Lung (tissue), 12 donors: Measurements from ENCODE around the gene ENOX2. TPM values are rescaled to one million over a fixed set of nuclear protein-coding genes. Genes with fewer than 3 reads are reported as not detected.

Source experiments
- ATAC-seq: fragments of 200-7000 bp; cut with Tn5 transposase; one replicate; pipeline ENCODE4 v1.9.1; 2020; ENCODE audit warnings: moderate number of reproducible peaks; ENCODE audit not compliant: insufficient read depth, low FRiP score
- DNase-seq, 3 donors: peaks; one replicate each; pipeline ENCODE4 v3.0.0-alpha.2; 2013 to 2017
- H3K27ac ChIP-seq, 2 donors: one replicate each; pipeline ENCODE4 v1.5.1; 2013; ENCODE audit warnings: mild to moderate bottlenecking in 2 of 2, moderate library complexity in 2 of 2, control low read depth in 1 of 2, inconsistent platforms in 1 of 2, low read depth in 1 of 2, low read length in 1 of 2
- H3K27me3 ChIP-seq, 3 donors: one replicate each; pipeline ENCODE4 v1.5.1; 2013; ENCODE audit warnings: low read length in 2 of 3; ENCODE audit not compliant: control insufficient read depth in 3 of 3, insufficient read depth in 3 of 3
- H3K36me3 ChIP-seq, 4 donors: one replicate each; pipeline ENCODE4 v1.5.1; 2013; ENCODE audit warnings: low read length in 4 of 4, mild to moderate bottlenecking in 1 of 4, moderate library complexity in 1 of 4; ENCODE audit not compliant: control insufficient read depth in 4 of 4, insufficient read depth in 4 of 4
- H3K4me1 ChIP-seq, 5 donors: one replicate each; pipeline ENCODE4 v1.5.1; 2013; ENCODE audit warnings: low read length in 5 of 5, mild to moderate bottlenecking in 2 of 5, moderate library complexity in 1 of 5; ENCODE audit not compliant: control insufficient read depth in 5 of 5, insufficient read depth in 5 of 5
- H3K4me3 ChIP-seq: one replicate; pipeline ENCODE4 v1.5.1; 2013; ENCODE audit warnings: mild to moderate bottlenecking, control low read depth, moderate library complexity
- H3K9ac ChIP-seq, 2 donors: one replicate each; pipeline ENCODE4 v1.5.1; 2013; ENCODE audit warnings: low read length in 2 of 2, control low read depth in 1 of 2; ENCODE audit not compliant: insufficient read depth in 1 of 2
- H3K9me3 ChIP-seq, 4 donors: one replicate each; pipeline ENCODE4 v1.5.1; 2013; ENCODE audit warnings: low read length in 3 of 4, mild to moderate bottlenecking in 1 of 4, moderate library complexity in 1 of 4; ENCODE audit not compliant: control insufficient read depth in 4 of 4, insufficient read depth in 3 of 4
- CTCF ChIP-seq: IDR thresholded peaks from 2 replicates; pipeline ENCODE4 v1.5.1; 2012; ENCODE audit warnings: mild to moderate bottlenecking; ENCODE audit errors: control extremely low read depth, extremely low read depth
- WGBS, 2 donors: extraction: QIAGEN DNeasy Blood & Tissue Kit; methylation state at CpG; one replicate each; pipeline ENCODE4 v1.1.7; 2013; 5-methylcytosine and 5-hydroxymethylcytosine counted together
- polyA plus RNA-seq, 2 donors: library from polyadenylated mRNA; stranded (reverse); fragments of 200-250 nt; gene quantifications; one replicate each; pipeline ENCODE4 v1.2.1, GENCODE V29; 2013
- total RNA-seq, 2 donors: library from RNA; depleted of rRNA in 1 of 2; stranded (reverse); fragments of >200 nt in 1 of 2; gene quantifications; one replicate each; pipeline ENCODE4 v1.2.1, GENCODE V29; 2014 to 2021
- donor health status: control.
- donor health status: control.
- donor health status: Bipolar disorder and iron deficiency.
- donor health status: healthy.
- donor health status: DM: yes; HTN: yes; CAD: no.

ENOX2 gene
- total and polyA plus RNA-seq, 4 donors: 3.4 to 15.8 (median 10.8) TPM

DNA sequence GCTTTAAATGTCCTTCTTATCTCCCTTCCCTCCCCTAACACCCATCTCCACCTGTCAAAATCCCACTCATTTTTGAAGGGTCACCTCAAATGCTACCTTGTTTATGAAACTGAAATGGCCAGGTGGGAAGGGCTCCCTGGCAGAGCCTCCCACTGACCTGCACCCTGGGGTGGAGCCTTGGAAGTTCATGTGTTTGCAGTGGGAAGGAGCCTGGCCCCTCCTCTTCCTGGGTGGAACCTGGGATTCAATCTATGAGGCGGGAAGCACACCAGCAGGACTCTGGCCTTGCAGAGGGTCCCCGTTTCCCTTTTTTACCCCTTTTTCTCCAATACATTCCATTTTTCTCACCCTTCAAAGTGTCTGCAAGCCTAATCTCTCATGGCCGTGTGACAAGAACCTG is 197.4 kb downstream of the ENOX2 start:
- no peak for ATAC-seq
- Histone ChIP-seq H3K4me1 (peaks cover 0 to 4% (median 0%) of the 10 kb centered on the region in 5 donors), H3K27me3 (peaks cover 0 to 9% (median 5%) of the 10 kb centered on the region in 3 donors), H3K9me3 (no peaks in the 10 kb centered on the region), H3K9ac (no peak overlapping the region), H3K27ac (no peak overlapping the region), H3K36me3 (no peaks in the 10 kb centered on the region), H3K4me3 (no peak overlapping the region)
- WGBS, 2 donors: 71 to 100% methylated on average over 3 of the region's 3 CpGs
- TF ChIP-seq CTCF: no peak
- no peak for DNase-seq

DNA sequence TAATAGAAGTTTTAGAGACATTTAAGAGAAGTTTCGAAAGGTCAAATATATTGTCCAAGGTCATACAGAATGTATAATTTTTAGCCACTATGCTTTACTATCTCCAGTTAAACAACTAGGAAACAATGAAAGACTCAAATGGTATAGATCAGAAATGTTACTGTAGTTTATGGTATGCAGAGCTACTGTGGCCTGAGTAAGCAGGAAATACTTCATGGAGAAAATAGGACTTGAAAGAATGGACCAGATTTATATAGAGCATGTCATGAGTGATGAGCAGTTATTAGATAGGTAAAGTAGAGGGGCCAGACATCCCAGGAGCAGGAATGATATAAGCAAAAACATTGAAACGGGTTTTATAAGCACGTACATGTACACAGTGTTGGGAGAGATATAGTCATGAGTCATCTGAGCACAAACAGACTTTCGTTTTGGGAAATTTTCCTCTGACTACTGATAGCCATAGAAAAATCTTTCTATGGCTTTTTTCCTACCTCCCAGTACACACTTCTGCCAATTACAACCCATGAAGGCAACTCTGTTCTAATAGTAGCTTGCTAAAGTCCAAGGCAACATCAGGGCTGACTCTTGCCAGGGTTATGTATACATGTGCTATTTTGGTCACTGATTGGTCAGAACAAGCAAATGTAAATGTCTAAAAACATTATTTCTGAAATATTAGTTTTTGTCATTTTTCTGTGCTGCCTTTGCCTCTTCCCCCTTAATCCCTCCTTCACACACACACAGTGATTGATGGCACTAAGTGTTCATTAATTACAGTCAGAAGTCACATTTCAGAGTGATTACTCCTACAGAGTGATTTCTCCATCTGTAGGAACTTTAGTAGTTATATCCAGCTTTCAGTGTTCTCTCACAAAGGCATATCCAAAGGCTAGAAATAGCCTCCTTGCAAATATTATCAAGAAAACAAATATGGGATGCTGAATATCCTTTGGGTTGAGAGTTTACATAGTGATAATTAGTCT is 198.7 kb downstream of the ENOX2 start:
- H3K9me3 ChIP-seq: no peaks in the 10 kb centered on the region
- H3K9ac ChIP-seq: no peak overlapping the region
- no peaks in the 10 kb centered on the region for H3K36me3 ChIP-seq
- no peak overlapping the region for H3K4me3 ChIP-seq
- no peak for DNase-seq
- peaks cover 0 to 9% (median 6%) of the 10 kb centered on the region in 3 donors for H3K27me3 ChIP-seq
- no peak for ATAC-seq
- peaks cover 0 to 4% (median 0%) of the 10 kb centered on the region in 5 donors for H3K4me1 ChIP-seq
- no peak for TF ChIP-seq CTCF
- H3K27ac ChIP-seq: no peak overlapping the region
- 68 to 93% methylated on average over 4 of the region's 4 CpGs for WGBS, 2 donors

DNA sequence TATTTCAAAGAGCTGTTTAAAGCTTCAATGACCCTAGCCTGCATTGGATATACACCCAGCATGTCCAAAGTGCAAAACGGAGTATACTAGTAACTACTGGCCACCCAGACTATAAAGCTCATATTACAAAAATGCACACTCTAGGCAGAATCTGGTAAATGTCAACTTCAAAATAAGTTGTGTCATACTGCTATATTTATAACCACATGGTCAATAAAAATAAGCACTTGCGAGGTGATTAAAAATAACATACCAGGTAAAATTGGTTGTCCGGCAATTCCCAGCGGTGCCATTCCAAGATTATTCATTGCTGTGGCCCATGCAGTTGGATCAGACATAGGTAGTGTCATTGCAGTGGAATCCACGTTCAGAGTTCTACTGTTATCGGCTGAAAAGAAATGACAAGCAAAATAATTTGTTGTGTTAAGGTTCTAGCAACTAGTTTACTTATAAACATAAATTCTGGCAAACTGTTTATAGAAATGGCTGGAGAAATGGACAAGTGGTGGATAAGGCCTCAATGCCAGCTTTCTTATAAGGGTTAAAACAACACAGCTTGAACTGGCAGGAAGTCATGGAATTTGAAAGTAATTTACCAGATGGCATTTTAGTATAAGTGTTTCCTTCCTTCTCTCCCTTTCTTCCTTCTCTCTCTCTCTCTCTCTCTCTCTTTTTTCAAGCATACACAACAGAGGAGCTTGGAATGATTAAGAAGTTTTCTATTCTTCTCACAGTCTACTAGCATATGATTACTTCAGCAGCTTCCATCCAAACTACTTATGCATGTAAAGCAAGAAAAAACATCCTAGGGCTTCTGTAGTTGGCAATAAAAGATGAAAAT is 199.9 kb downstream of the ENOX2 start:
- no peak overlapping the region for H3K4me3 ChIP-seq
- TF ChIP-seq CTCF: no peak
- DNase-seq (peak in 2 of 3 donors; percentile 1 to 20), ATAC-seq (no peak)
- H3K27ac ChIP-seq: no peak overlapping the region
- peaks cover 0 to 9% (median 6%) of the 10 kb centered on the region in 3 donors for H3K27me3 ChIP-seq
- WGBS, 2 donors: 81 to 94% methylated on average over 6 of the region's 6 CpGs
- no peaks in the 10 kb centered on the region for H3K36me3 ChIP-seq
- H3K4me1 ChIP-seq: peaks cover 0 to 4% (median 0%) of the 10 kb centered on the region in 5 donors
- H3K9ac ChIP-seq: no peak overlapping the region
- no peaks in the 10 kb centered on the region for H3K9me3 ChIP-seq
